WERI-Rb-1 (cell line): ENCODE data around the gene SMIM28.

Experiments
- DNase-seq: peaks from one replicate; pipeline ENCODE4 v3.0.0-alpha.2; 2020
- H3K27ac ChIP-seq: fragments of 250-450 bp; sonication (Bioruptor Pico); 2 replicates; pipeline ENCODE4 v1.5.1; 2020; ENCODE audit warnings: mild to moderate bottlenecking, moderate library complexity
- H3K27me3 ChIP-seq: fragments of 250-450 bp; sonication (Bioruptor Pico); 2 replicates; pipeline ENCODE4 v1.5.1; 2021; ENCODE audit warnings: mild to moderate bottlenecking, low read depth, moderate library complexity; ENCODE audit not compliant: insufficient read depth, severe bottlenecking
- H3K36me3 ChIP-seq: fragments of 250-450 bp; sonication (Bioruptor Pico); 2 replicates; pipeline ENCODE4 v1.5.1; 2020; ENCODE audit warnings: mild to moderate bottlenecking, moderate library complexity
- H3K4me3 ChIP-seq: 2 replicates; pipeline ENCODE4 v1.5.1; 2011; ENCODE audit warnings: low read depth, mild to moderate bottlenecking, control low read depth, low read length
- H3K9me3 ChIP-seq: fragments of 250-450 bp; sonication (Bioruptor Pico); 2 replicates; pipeline ENCODE4 v1.5.1; 2021; ENCODE audit warnings: mild to moderate bottlenecking, moderate library complexity; ENCODE audit not compliant: severe bottlenecking
- TF ChIP-seq, protein P1 (sequence below): IDR thresholded peaks from 2 replicates; pipeline ENCODE4 v1.5.1; 2011; ENCODE audit warnings: low read depth, mild to moderate bottlenecking, control low read depth, inconsistent platforms, low read length

SMIM28 gene

GRCh38 chr6:138426500-138427123, 48.9 kb downstream of the SMIM28 start:
- H3K36me3 ChIP-seq = peaks cover 53% of the 10 kb centered on the region
- no peak for DNase-seq
- no peaks in the 10 kb centered on the region for H3K9me3 ChIP-seq
- TF ChIP-seq, protein P1, sequence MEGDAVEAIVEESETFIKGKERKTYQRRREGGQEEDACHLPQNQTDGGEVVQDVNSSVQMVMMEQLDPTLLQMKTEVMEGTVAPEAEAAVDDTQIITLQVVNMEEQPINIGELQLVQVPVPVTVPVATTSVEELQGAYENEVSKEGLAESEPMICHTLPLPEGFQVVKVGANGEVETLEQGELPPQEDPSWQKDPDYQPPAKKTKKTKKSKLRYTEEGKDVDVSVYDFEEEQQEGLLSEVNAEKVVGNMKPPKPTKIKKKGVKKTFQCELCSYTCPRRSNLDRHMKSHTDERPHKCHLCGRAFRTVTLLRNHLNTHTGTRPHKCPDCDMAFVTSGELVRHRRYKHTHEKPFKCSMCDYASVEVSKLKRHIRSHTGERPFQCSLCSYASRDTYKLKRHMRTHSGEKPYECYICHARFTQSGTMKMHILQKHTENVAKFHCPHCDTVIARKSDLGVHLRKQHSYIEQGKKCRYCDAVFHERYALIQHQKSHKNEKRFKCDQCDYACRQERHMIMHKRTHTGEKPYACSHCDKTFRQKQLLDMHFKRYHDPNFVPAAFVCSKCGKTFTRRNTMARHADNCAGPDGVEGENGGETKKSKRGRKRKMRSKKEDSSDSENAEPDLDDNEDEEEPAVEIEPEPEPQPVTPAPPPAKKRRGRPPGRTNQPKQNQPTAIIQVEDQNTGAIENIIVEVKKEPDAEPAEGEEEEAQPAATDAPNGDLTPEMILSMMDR = no peak
- H3K27ac ChIP-seq = no peak overlapping the region
- H3K27me3 ChIP-seq = no peaks in the 10 kb centered on the region
- H3K4me3 ChIP-seq = no peak overlapping the region

- no peak overlapping the region for H3K27ac ChIP-seq
These were observed 50.0 kb downstream of the SMIM28 start for GRCh38 chr6:138427701-138428100.

GRCh38 chr6:138428944-138429598, 51.4 kb downstream of the SMIM28 start:
- Histone ChIP-seq H3K36me3 (peaks cover 56% of the 10 kb centered on the region), H3K4me3 (no peak overlapping the region), H3K27ac (no peak overlapping the region), H3K9me3 (no peaks in the 10 kb centered on the region), H3K27me3 (no peaks in the 10 kb centered on the region)
- TF ChIP-seq, protein P1 = 0 out of 2 replicates have a peak, but pooled peaks have one; percentile 8
- no peak for DNase-seq

More at GRCh38 chr6:138427701-138428100, 50.0 kb downstream of the SMIM28 start:
- TF ChIP-seq, protein P1 = no peak
- no peak overlapping the region for H3K4me3 ChIP-seq
- no peak for DNase-seq
- H3K27me3 ChIP-seq = no peaks in the 10 kb centered on the region
- peaks cover 52% of the 10 kb centered on the region for H3K36me3 ChIP-seq
- H3K9me3 ChIP-seq = no peaks in the 10 kb centered on the region

DNA sequence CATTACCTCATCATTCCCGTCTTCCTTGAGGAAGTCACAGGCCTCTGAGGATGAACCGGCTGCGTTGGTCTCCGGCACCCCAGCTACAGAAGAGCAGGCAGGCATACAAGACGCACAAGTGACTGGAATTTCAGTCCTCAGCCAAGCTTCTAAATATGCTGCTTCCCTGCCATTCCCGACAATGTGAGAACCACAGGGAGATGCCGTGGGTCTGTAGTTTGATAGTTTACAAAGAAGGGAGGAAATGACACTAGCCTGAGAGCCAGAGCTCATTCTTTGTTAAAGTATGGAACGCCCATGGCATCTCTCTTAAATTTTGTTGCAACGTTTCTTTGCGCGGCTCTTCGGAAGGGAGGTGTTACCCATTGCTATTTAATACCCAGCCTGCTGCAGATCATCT, 52.1 kb downstream of the SMIM28 start:
- Histone ChIP-seq H3K36me3 (peaks cover 51% of the 10 kb centered on the region), H3K27ac (no peak overlapping the region), H3K27me3 (no peaks in the 10 kb centered on the region), H3K9me3 (no peaks in the 10 kb centered on the region), H3K4me3 (no peak overlapping the region)
- TF ChIP-seq, protein P1 = no peak
- no peak for DNase-seq

DNA sequence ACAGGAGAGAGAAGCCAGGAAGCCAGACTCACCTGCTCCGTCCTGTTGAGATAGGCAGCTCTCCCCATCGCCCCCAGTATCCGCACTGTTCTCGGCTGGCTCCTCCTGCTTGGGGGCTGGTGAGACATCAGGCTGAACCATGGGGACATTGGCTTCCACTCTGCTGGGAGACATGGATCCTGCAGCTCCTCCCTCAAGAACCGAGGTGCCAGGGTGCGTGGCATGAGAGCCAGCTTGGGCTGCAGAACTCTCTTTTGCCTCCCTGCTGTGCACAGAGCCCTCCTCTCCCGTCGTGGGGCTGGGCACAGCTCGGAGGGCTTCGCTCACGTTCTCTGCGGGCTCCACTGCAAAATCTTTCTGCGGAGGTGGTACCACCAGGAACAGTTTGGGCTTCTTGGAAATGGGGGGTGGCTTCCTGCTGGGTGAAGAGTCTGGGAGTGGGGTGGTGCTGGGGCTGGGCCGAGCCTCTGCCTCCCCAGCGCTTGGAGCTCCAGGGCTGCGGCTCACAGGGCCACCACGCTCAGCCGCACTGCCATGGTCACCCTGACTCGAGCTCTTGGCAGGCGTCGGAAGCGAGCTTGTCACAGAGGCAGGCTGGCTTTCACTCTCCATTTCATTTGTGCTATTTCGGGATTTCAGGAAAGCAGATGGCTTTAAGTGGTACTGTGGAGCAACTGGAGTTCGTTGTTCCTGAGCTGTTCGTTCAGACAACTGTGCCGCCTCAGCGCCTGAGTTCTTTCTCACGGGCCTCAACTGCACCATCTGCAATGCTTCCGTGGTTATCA, 52.8 kb downstream of the SMIM28 start:
- TF ChIP-seq, protein P1 = no peak
- DNase-seq = no peak
- no peaks in the 10 kb centered on the region for H3K27me3 ChIP-seq

More for the DNA sequence above, 52.8 kb downstream of the SMIM28 start:
- H3K36me3 ChIP-seq = peaks cover 52% of the 10 kb centered on the region
- no peak overlapping the region for H3K4me3 ChIP-seq
- no peak overlapping the region for H3K27ac ChIP-seq
- no peaks in the 10 kb centered on the region for H3K9me3 ChIP-seq
